Naive thymus-derived CD8-positive, alpha-beta T cell (primary cell): Measurements from ENCODE around the gene SEC23IP. TPM values are rescaled to one million over a fixed set of nuclear protein-coding genes. Genes with fewer than 3 reads are reported as not detected.
"Not testable (repeated sequence)": the region's sequence is repeated elsewhere in the genome, so short reads cannot be mapped to it uniquely, and the experiment has no call there.

Source experiments
- ATAC-seq, 2 donors: fragments of 150-1000 bp; cut with Tn5 transposase in 1 of 2; sonication (Bioruptor Pico), chemical (Tn5 transposase) in 1 of 2; 1 replicate in 1 of 2; 2 replicates in 1 of 2; pipeline ENCODE4 v1.10.0; 2021; ENCODE audit warnings: mild to moderate bottlenecking in 2 of 2, moderate library complexity in 2 of 2
- POLR2A ChIA-PET: fragments of 350-600 bp; sonication (Branson Sonifier 250); formaldehyde crosslinking; loops from one replicate; lab custom pipeline; 2021; ENCODE audit warnings: antibody characterized with exemption; lab: Charles Lee
- DNase-seq, 10 donors: peaks; one replicate each; pipeline versions ENCODE4 v3.0.0 to v3.0.0-alpha.2; 2020 to 2022
- H3K27ac Mint-ChIP-seq, 10 donors: one replicate each; pipeline ENCODE4 v1.8.0; 2020 to 2022; ENCODE audit warnings: mild to moderate bottlenecking in 10 of 10, mixed read lengths in 10 of 10, moderate library complexity in 4 of 10, inconsistent platforms in 1 of 10
- H3K27me3 Mint-ChIP-seq, 5 donors: one replicate each; pipeline ENCODE4 v1.8.0; 2021 to 2022; ENCODE audit warnings: mixed read lengths in 5 of 5
- H3K36me3 Mint-ChIP-seq, 3 donors: one replicate each; pipeline ENCODE4 v1.8.0; 2020 to 2022; ENCODE audit warnings: mixed read lengths in 3 of 3, mild to moderate bottlenecking in 2 of 3, inconsistent platforms in 1 of 3
- H3K4me1 Mint-ChIP-seq, 4 donors: one replicate each; pipeline ENCODE4 v1.8.0; 2021 to 2022; ENCODE audit warnings: mixed read lengths in 4 of 4
- H3K4me3 Mint-ChIP-seq, 10 donors: one replicate each; pipeline ENCODE4 v1.8.0; 2020 to 2022; ENCODE audit warnings: mild to moderate bottlenecking in 10 of 10, mixed read lengths in 10 of 10, moderate library complexity in 6 of 10, inconsistent platforms in 1 of 10
- H3K9me3 Mint-ChIP-seq, 9 donors: one replicate each; pipeline ENCODE4 v1.8.0; 2020 to 2022; ENCODE audit warnings: mixed read lengths in 9 of 9, mild to moderate bottlenecking in 3 of 9, inconsistent platforms in 1 of 9, moderate library complexity in 1 of 9
- polyA plus RNA-seq, 3 donors: library from polyadenylated mRNA; unstranded; fragments of 300-500 nt; fragmentation: Illumina TruSeq; gene quantifications; one replicate each; pipeline ENCODE4 v1.2.3, GENCODE V29; 2021
- total RNA-seq, 8 experiments: library from RNA in 2 of 8; stranded (reverse) in 2 of 8; gene quantifications; one replicate each; pipeline ENCODE4 v1.2.3 and lab custom pipeline; 2021 to 2026

The SEC23IP gene
- total and polyA plus RNA-seq, 5 experiments from 2014 or later, result 39.6 to 70.0 (median 42.3) TPM

GRCh38 chr10:119888715-119889114 lies 3.8 kb upstream of the SEC23IP start:
- POLR2A ChIA-PET, result interaction anchor here (2.5 kb wide), 1 partner anchor 15 kb away, joined by 9 read pairs; the partner anchor contains the start of gene MCMBP
- not testable (repeated sequence) for H3K27me3 Mint-ChIP-seq, H3K36me3 Mint-ChIP-seq, DNase-seq, ATAC-seq, H3K9me3 Mint-ChIP-seq, H3K27ac Mint-ChIP-seq
- Mint-ChIP-seq H3K4me3 (peak overlapping the region in 1 of 10 donors; percentile 46), H3K4me1 (peaks cover 10 to 21% (median 17%) of the 10 kb centered on the region in 4 donors)

- not testable (repeated sequence) for ATAC-seq, H3K9me3 Mint-ChIP-seq, H3K36me3 Mint-ChIP-seq, H3K27ac Mint-ChIP-seq, H3K27me3 Mint-ChIP-seq, DNase-seq
- Mint-ChIP-seq H3K4me1 (peaks cover 11 to 26% (median 22%) of the 10 kb centered on the region in 4 donors), H3K4me3 (peak overlapping the region in 1 of 10 donors; percentile 8)
- POLR2A ChIA-PET, result interaction anchor here (0.6 to 2.5 kb wide), 2 partner anchors 16 to 341 kb away, joined by 3 to 9 read pairs; partner anchors contain the start of gene MCMBP
Measured at GRCh38 chr10:119889201-119889600, 3.3 kb upstream of the SEC23IP start.

- POLR2A ChIA-PET, result interaction anchor here (2.5 kb wide), 1 partner anchor 17 kb away, joined by 9 read pairs; the partner anchor contains the start of gene MCMBP
- H3K36me3 Mint-ChIP-seq, result not testable (repeated sequence)
Measured at GRCh38 chr10:119890307-119890706, 2.2 kb upstream of the SEC23IP start.

GRCh38 chr10:119891849-119892187 lies 712 bp upstream of the SEC23IP start:
- POLR2A ChIA-PET, result interaction anchor here (1.2 to 4.8 kb wide), 2 partner anchors 19 to 21 kb away, joined by 3 to 67 read pairs; partner anchors contain the start of gene MCMBP
- peak overlapping the region in 7 of 10 donors; percentile 97 to 100 (median 99) for H3K27ac Mint-ChIP-seq
- H3K27me3 Mint-ChIP-seq, result not testable (repeated sequence)

More at GRCh38 chr10:119890307-119890706, 2.2 kb upstream of the SEC23IP start:
- DNase-seq, H3K9me3 Mint-ChIP-seq, ATAC-seq, H3K27me3 Mint-ChIP-seq: not testable (repeated sequence)
- Mint-ChIP-seq H3K4me1 (peaks cover 13 to 36% (median 32%) of the 10 kb centered on the region in 4 donors), H3K4me3 (peak overlapping the region in 4 of 10 donors; percentile 16 to 57 (median 20)), H3K27ac (peak overlapping the region in 1 of 10 donors; percentile 24)

GRCh38 chr10:119893074-119893473 lies 544 bp downstream of the SEC23IP start:
- H3K27ac Mint-ChIP-seq, result peak overlapping the region; percentile 97 to 100 (median 99)
- DNase-seq, result no peak
- POLR2A ChIA-PET, result interaction anchor here (0.8 to 4.8 kb wide), 2 partner anchors 12 to 20 kb away, joined by 3 to 67 read pairs; partner anchors contain the start of gene MCMBP

More at GRCh38 chr10:119891849-119892187, 712 bp upstream of the SEC23IP start:
- not testable (repeated sequence) for DNase-seq, ATAC-seq, H3K9me3 Mint-ChIP-seq
- peaks cover 18 to 52% (median 47%) of the 10 kb centered on the region in 4 donors for H3K4me1 Mint-ChIP-seq
- peak overlapping the region; percentile 93 to 99 (median 98) for H3K4me3 Mint-ChIP-seq
- peaks cover 0 to 10% (median 0%) of the 10 kb centered on the region in 3 donors for H3K36me3 Mint-ChIP-seq

GRCh38 chr10:119893845-119894427 lies 1.4 kb downstream of the SEC23IP start:
- Mint-ChIP-seq H3K27me3 (no peaks in the 10 kb centered on the region), H3K36me3 (peaks cover 0 to 26% (median 2%) of the 10 kb centered on the region in 3 donors), H3K9me3 (no peaks in the 10 kb centered on the region), H3K4me3 (peak overlapping the region; percentile 71 to 99 (median 97)), H3K27ac (peak overlapping the region; percentile 57 to 100 (median 98)), H3K4me1 (peaks cover 24 to 66% (median 60%) of the 10 kb centered on the region in 4 donors)
- POLR2A ChIA-PET, result interaction anchor here (0.7 to 4.8 kb wide), 2 partner anchors 21 to 939 kb away, joined by 5 to 67 read pairs; partner anchors contain the start of gene MCMBP
- ATAC-seq (no peak), DNase-seq (no peak)

More at GRCh38 chr10:119893074-119893473, 544 bp downstream of the SEC23IP start:
- Mint-ChIP-seq H3K4me3 (peak overlapping the region; percentile 93 to 99 (median 98)), H3K9me3 (no peaks in the 10 kb centered on the region), H3K27me3 (no peaks in the 10 kb centered on the region), H3K4me1 (peaks cover 21 to 59% (median 54%) of the 10 kb centered on the region in 4 donors), H3K36me3 (peaks cover 0 to 17% (median 0%) of the 10 kb centered on the region in 3 donors)
- no peak for ATAC-seq

- Mint-ChIP-seq H3K27ac (peak overlapping the region in 8 of 10 donors; percentile 20 to 88 (median 66)), H3K27me3 (no peaks in the 10 kb centered on the region), H3K4me3 (peak overlapping the region in 4 of 10 donors; percentile 0 to 70 (median 36)), H3K4me1 (peaks cover 30 to 75% (median 64%) of the 10 kb centered on the region in 4 donors), H3K9me3 (no peaks in the 10 kb centered on the region), H3K36me3 (peaks cover 0 to 30% (median 2%) of the 10 kb centered on the region in 3 donors)
- ATAC-seq (no peak), DNase-seq (no peak)
- POLR2A ChIA-PET, result no interaction called here
Measured at GRCh38 chr10:119896061-119896655, 3.6 kb downstream of the SEC23IP start.

GRCh38 chr10:119896937-119897770 lies 4.6 kb downstream of the SEC23IP start:
- peaks cover 30 to 69% (median 61%) of the 10 kb centered on the region in 4 donors for H3K4me1 Mint-ChIP-seq
- peak overlapping the region in 9 of 10 donors; percentile 4 to 81 (median 47) for H3K27ac Mint-ChIP-seq
- DNase-seq (no peak), ATAC-seq (no peak)
- no peaks in the 10 kb centered on the region for H3K9me3 Mint-ChIP-seq
- peaks cover 0 to 33% (median 2%) of the 10 kb centered on the region in 3 donors for H3K36me3 Mint-ChIP-seq
- no peaks in the 10 kb centered on the region for H3K27me3 Mint-ChIP-seq
- peak overlapping the region in 1 of 10 donors; percentile 47 for H3K4me3 Mint-ChIP-seq
- POLR2A ChIA-PET, result interaction anchor here (0.6 kb wide), 1 partner anchor 325 kb away, joined by 4 read pairs; no protein-coding TSS in a partner anchor

- POLR2A ChIA-PET, result no interaction called here
- H3K4me1 Mint-ChIP-seq, result peaks cover 26 to 57% (median 52%) of the 10 kb centered on the region in 4 donors
- ATAC-seq, result no peak
- peak overlapping the region in 6 of 10 donors; percentile 2 to 86 (median 58) for H3K27ac Mint-ChIP-seq
- H3K9me3 Mint-ChIP-seq, result no peaks in the 10 kb centered on the region
- no peaks in the 10 kb centered on the region for H3K27me3 Mint-ChIP-seq
- H3K4me3 Mint-ChIP-seq, result peak overlapping the region in 5 of 10 donors; percentile 4 to 46 (median 9)
- peaks cover 0 to 46% (median 5%) of the 10 kb centered on the region in 3 donors for H3K36me3 Mint-ChIP-seq
- DNase-seq, result no peak
Measured at GRCh38 chr10:119898577-119898976, 6.0 kb downstream of the SEC23IP start.

GRCh38 chr10:119903946-119904666 lies 11.6 kb downstream of the SEC23IP start:
- POLR2A ChIA-PET, result no interaction called here
- ATAC-seq (no peak), DNase-seq (no peak)
- Mint-ChIP-seq H3K9me3 (no peaks in the 10 kb centered on the region), H3K27ac (peak overlapping the region in 2 of 10 donors; percentile 3 to 16), H3K36me3 (peaks cover 0 to 69% (median 15%) of the 10 kb centered on the region in 3 donors), H3K4me1 (peaks cover 2 to 8% (median 6%) of the 10 kb centered on the region in 4 donors), H3K4me3 (no peak overlapping the region), H3K27me3 (no peaks in the 10 kb centered on the region)

GRCh38 chr10:119907695-119908094 lies 15.2 kb downstream of the SEC23IP start:
- H3K4me1 Mint-ChIP-seq, ATAC-seq, DNase-seq, POLR2A ChIA-PET, H3K27me3 Mint-ChIP-seq, H3K4me3 Mint-ChIP-seq, H3K9me3 Mint-ChIP-seq: not testable (repeated sequence)
- H3K27ac Mint-ChIP-seq, result peak overlapping the region in 1 of 10 donors; percentile 73
- peaks cover 0 to 90% (median 14%) of the 10 kb centered on the region in 3 donors for H3K36me3 Mint-ChIP-seq
